ENCODE measurements around the gene MOB2. TPM values are rescaled to one million over a fixed set of nuclear protein-coding genes. Genes with fewer than 3 reads are reported as not detected.

MOB2 gene
- total RNA-seq, 2 donors from 2014 or later: 11.4 to 31.3 TPM

GRCh38 chr11:1519028-1520010 is 32.7 kb upstream of the MOB2 start:
- no peak overlapping the region for H3K4me3 ChIP-seq
- no peaks in the 10 kb centered on the region for H3K27me3 ChIP-seq
- TF ChIP-seq CTCF (IDR thresholded peaks at IDR 0.05): no peak
- H3K9me3 ChIP-seq: no peaks in the 10 kb centered on the region
- 92 to 93% methylated on average over 17 of the region's 17 CpGs for WGBS, 2 donors
- no peak overlapping the region for H3K27ac ChIP-seq
- peaks cover 15% of the 10 kb centered on the region for H3K4me1 ChIP-seq
- no peak for ATAC-seq
- no peak for DNase-seq
- intact Hi-C loops (cut with DNase I): loop anchor here (10.0 kb wide), 1 partner anchor 405 kb away; no protein-coding TSS in a partner anchor
- H3K36me3 ChIP-seq (replicated peaks in 1 of 2; ENCODE audit: insufficient read depth in 1 of 2, low read depth in 2 of 2): no peaks in the 10 kb centered on the region

GRCh38 chr11:1518301-1518700 is 31.7 kb upstream of the MOB2 start:
- WGBS, 2 donors: 93 to 94% methylated on average over 7 to 23 of the region's 23 CpGs
- no peak for DNase-seq

GRCh38 chr11:1517117-1518005 is 30.8 kb upstream of the MOB2 start:
- no peaks in the 10 kb centered on the region for H3K9me3 ChIP-seq
- H3K27ac ChIP-seq: no peak overlapping the region
- intact Hi-C loops (cut with DNase I): loop anchor here (2.0 to 10.0 kb wide), 2 partner anchors 317 to 403 kb away; no protein-coding TSS in a partner anchor
- no peak overlapping the region for H3K4me3 ChIP-seq
- WGBS, 2 donors: 85 to 87% methylated on average over 25 to 28 of the region's 28 CpGs
- H3K27me3 ChIP-seq: no peaks in the 10 kb centered on the region
- H3K4me1 ChIP-seq: peaks cover 15% of the 10 kb centered on the region
- H3K36me3 ChIP-seq (replicated peaks in 1 of 2; ENCODE audit: insufficient read depth in 1 of 2, low read depth in 2 of 2): no peaks in the 10 kb centered on the region
- TF ChIP-seq POLR2A (IDR thresholded peaks at IDR 0.05) (no peak), CTCF (IDR thresholded peaks at IDR 0.05) (no peak)
- DNase-seq (no peak), ATAC-seq (no peak)

More at GRCh38 chr11:1518301-1518700, 31.7 kb upstream of the MOB2 start:
- no peaks in the 10 kb centered on the region for H3K36me3 ChIP-seq (replicated peaks in 1 of 2; ENCODE audit: insufficient read depth in 1 of 2, low read depth in 2 of 2)
- TF ChIP-seq POLR2A (IDR thresholded peaks at IDR 0.05): no peak
- no peaks in the 10 kb centered on the region for H3K27me3 ChIP-seq
- H3K9me3 ChIP-seq: no peaks in the 10 kb centered on the region
- intact Hi-C loops (cut with DNase I): loop anchor here (10.0 kb wide), 1 partner anchor 404 kb away; no protein-coding TSS in a partner anchor
- H3K27ac ChIP-seq: no peak overlapping the region
- no peak for ATAC-seq
- H3K4me1 ChIP-seq: peaks cover 15% of the 10 kb centered on the region
- H3K4me3 ChIP-seq: no peak overlapping the region

- no peaks in the 10 kb centered on the region for H3K36me3 ChIP-seq (replicated peaks in 1 of 2; ENCODE audit: insufficient read depth in 1 of 2, low read depth in 2 of 2)
- no peak for ATAC-seq
- H3K4me1 ChIP-seq: peaks cover 15% of the 10 kb centered on the region
- DNase-seq: no peak
- intact Hi-C loops (cut with DNase I): loop anchor here (2.0 to 10.0 kb wide), 2 partner anchors 316 to 402 kb away; no protein-coding TSS in a partner anchor
- H3K27me3 ChIP-seq: no peaks in the 10 kb centered on the region
- H3K27ac ChIP-seq: no peak overlapping the region
- TF ChIP-seq POLR2A (IDR thresholded peaks at IDR 0.05) (no peak), CTCF (IDR thresholded peaks at IDR 0.05) (no peak)
- no peak overlapping the region for H3K4me3 ChIP-seq
- H3K9me3 ChIP-seq: no peaks in the 10 kb centered on the region
- WGBS, 2 donors: 82 to 84% methylated on average over 19 of the region's 19 CpGs
Observed at GRCh38 chr11:1516273-1517067, 29.9 kb upstream of the MOB2 start.

Data from body of pancreas (tissue), 4 donors.